Measurements from ENCODE around the gene HECW1. TPM values are rescaled to one million over a fixed set of nuclear protein-coding genes. Genes with fewer than 3 reads are reported as not detected.

HECW1 gene
- polyA plus RNA-seq (0.01 to 0.04 TPM in 2 of 3 replicates, not detected in the other), polyA minus RNA-seq (not detected in 3 replicates)
- not detected for polyA plus RNA-seq (2011; ENCODE audit: low read depth)
- polyA plus RNA-seq (2011; cell fraction: cytosol; rRNA removed): not detected in 2 replicates
- 0.03 and 0.04 TPM in 2 replicates for polyA plus RNA-seq (2011; cell fraction: nucleus; rRNA removed)
- polyA plus RNA-seq (2012; ENCODE audit: low replicate concordance): not detected in 2 replicates
- not detected for polyA minus RNA-seq (2011; cell fraction: cytosol; rRNA and poly(A)+ RNA removed)
- not detected in 2 replicates for polyA minus RNA-seq (2011; cell fraction: nucleus; rRNA and poly(A)+ RNA removed)

DNA sequence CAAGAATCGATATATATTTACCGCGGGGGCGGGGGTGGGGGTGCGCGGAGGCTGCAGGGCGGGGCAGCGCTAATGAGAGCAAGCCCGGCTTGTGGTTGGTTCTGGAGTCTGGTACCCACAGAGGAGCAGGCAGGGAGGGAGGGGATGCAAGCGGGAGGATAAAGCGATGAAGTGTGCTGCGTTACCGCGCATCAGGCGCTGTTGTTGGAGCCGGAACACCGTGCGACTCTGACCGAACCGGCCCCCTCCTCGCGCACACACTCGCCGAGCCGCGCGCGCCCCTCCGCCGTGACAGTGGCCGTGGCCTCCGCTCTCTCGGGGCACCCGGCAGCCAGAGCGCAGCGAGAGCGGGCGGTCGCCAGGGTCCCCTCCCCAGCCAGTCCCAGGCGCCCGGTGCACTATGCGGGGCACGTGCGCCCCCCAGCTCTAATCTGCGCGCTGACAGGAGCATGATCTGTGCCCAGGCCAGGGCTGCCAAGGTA, at the start of gene HECW1:
Gene HECW1 (plus strand): TSS at position 189 of the 482 bp plus-strand sequence. CDS start 131,259 bp downstream, outside the sequence.
- Histone ChIP-seq H3K4me1 (ENCODE audit: control insufficient read depth, extremely low read depth, insufficient read depth, low read length) (peaks cover 2% of the 10 kb centered on the region), H3K9ac (ENCODE audit: control insufficient read depth, extremely low read depth, insufficient read depth, low read length) (no peak within 1 kb of the TSS), H3K9me3 (ENCODE audit: control insufficient read depth, low read depth, low read length) (no peaks in the 10 kb centered on the region), H3K79me2 (ENCODE audit: control insufficient read depth, insufficient read depth, low read length) (no peaks in the 10 kb centered on the region), H4K20me1 (ENCODE audit: control insufficient read depth, extremely low read depth, insufficient read depth, low read length) (no peaks in the 10 kb centered on the region), H2AFZ (ENCODE audit: control insufficient read depth, low read length) (no peak within 1 kb of the TSS), H3K4me2 (ENCODE audit: control insufficient read depth, extremely low read depth, insufficient read depth, low read depth, low read length) (peak within 1 kb of the TSS; percentile 58), H3K4me3 (ENCODE audit: control insufficient read depth in 2 of 3, extremely low read depth in 1 of 3, insufficient read depth in 2 of 3, low read depth in 1 of 3, low read length in 3 of 3) (peak within 1 kb of the TSS in 1 of 3 experiments; percentile 36), H3K9me1 (ENCODE audit: control insufficient read depth, extremely low read depth, insufficient read depth, low read length) (no peaks in the 10 kb centered on the region), H3K27me3 (ENCODE audit: control insufficient read depth, extremely low read depth, insufficient read depth, low read length) (peaks cover 73% of the 10 kb centered on the region), H3K27ac (ENCODE audit: control insufficient read depth, insufficient read depth, low read length) (no peak within 1 kb of the TSS), H3K36me3 (ENCODE audit: control insufficient read depth in 2 of 2, extremely low read depth in 1 of 2, insufficient read depth in 2 of 2, low read length in 2 of 2) (no peaks in the 10 kb centered on the region)
- TF ChIP-seq, protein P1, sequence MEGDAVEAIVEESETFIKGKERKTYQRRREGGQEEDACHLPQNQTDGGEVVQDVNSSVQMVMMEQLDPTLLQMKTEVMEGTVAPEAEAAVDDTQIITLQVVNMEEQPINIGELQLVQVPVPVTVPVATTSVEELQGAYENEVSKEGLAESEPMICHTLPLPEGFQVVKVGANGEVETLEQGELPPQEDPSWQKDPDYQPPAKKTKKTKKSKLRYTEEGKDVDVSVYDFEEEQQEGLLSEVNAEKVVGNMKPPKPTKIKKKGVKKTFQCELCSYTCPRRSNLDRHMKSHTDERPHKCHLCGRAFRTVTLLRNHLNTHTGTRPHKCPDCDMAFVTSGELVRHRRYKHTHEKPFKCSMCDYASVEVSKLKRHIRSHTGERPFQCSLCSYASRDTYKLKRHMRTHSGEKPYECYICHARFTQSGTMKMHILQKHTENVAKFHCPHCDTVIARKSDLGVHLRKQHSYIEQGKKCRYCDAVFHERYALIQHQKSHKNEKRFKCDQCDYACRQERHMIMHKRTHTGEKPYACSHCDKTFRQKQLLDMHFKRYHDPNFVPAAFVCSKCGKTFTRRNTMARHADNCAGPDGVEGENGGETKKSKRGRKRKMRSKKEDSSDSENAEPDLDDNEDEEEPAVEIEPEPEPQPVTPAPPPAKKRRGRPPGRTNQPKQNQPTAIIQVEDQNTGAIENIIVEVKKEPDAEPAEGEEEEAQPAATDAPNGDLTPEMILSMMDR (optimal IDR thresholded peaks at IDR 0.05 in 1 of 3, IDR thresholded peaks at IDR 0.05 in 1 of 3, conservative IDR thresholded peaks at IDR 0.05 in 1 of 3; ENCODE audit: extremely low read depth in 1 of 3, insufficient read depth in 2 of 3, low read length in 3 of 3): no peak
- TF ChIP-seq EZH2 (IDR thresholded peaks at IDR 0.05; ENCODE audit: low read length): peak; percentile 52
- DNase-seq (ENCODE audit: low read depth, low spot score): no peak
- FAIRE-seq: no peak
- dilution Hi-C loops (cut with MboI; ENCODE audit: extremely low pct_ligation_motif_present, low sequenced_read_pairs): no loop called here

DNA sequence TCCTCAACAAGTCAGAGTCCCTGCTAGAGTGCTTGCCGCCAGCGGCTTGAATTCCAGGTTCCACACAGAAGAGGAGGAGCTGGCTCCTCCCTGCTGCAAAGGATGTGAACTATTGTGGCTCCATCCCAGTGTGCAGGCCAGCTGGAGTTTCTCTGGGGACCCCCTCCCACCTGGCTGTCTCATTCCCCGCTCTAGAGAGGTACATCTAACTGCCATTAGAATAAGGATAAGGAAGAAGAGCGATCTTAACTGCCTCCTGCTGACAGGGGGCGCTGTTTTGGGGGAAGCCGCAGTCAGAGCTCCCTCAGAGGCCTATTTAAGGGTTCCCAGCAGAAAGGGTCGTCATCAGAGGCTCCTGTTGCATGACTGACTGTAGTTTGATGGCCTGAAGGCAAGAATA, 40.8 kb upstream of the HECW1 start:
- Histone ChIP-seq H3K4me1 (ENCODE audit: control insufficient read depth, extremely low read depth, insufficient read depth, low read length) (no peaks in the 10 kb centered on the region), H3K4me2 (ENCODE audit: control insufficient read depth, extremely low read depth, insufficient read depth, low read depth, low read length) (no peak overlapping the region), H3K9me3 (ENCODE audit: control insufficient read depth, low read depth, low read length) (no peaks in the 10 kb centered on the region), H3K36me3 (ENCODE audit: control insufficient read depth in 2 of 2, extremely low read depth in 1 of 2, insufficient read depth in 2 of 2, low read length in 2 of 2) (no peaks in the 10 kb centered on the region), H3K4me3 (ENCODE audit: control insufficient read depth in 2 of 3, extremely low read depth in 1 of 3, insufficient read depth in 2 of 3, low read depth in 1 of 3, low read length in 3 of 3) (no peak overlapping the region), H3K79me2 (ENCODE audit: control insufficient read depth, insufficient read depth, low read length) (no peaks in the 10 kb centered on the region), H2AFZ (ENCODE audit: control insufficient read depth, low read length) (no peak overlapping the region), H4K20me1 (ENCODE audit: control insufficient read depth, extremely low read depth, insufficient read depth, low read length) (no peaks in the 10 kb centered on the region), H3K9ac (ENCODE audit: control insufficient read depth, extremely low read depth, insufficient read depth, low read length) (no peak overlapping the region), H3K9me1 (ENCODE audit: control insufficient read depth, extremely low read depth, insufficient read depth, low read length) (no peaks in the 10 kb centered on the region), H3K27me3 (ENCODE audit: control insufficient read depth, extremely low read depth, insufficient read depth, low read length) (peaks cover 3% of the 10 kb centered on the region), H3K27ac (ENCODE audit: control insufficient read depth, insufficient read depth, low read length) (no peak overlapping the region)
- TF ChIP-seq EZH2 (IDR thresholded peaks at IDR 0.05; ENCODE audit: low read length): no peak
- TF ChIP-seq, protein P1 (optimal IDR thresholded peaks at IDR 0.05 in 1 of 3, IDR thresholded peaks at IDR 0.05 in 1 of 3, conservative IDR thresholded peaks at IDR 0.05 in 1 of 3; ENCODE audit: extremely low read depth in 1 of 3, insufficient read depth in 2 of 3, low read length in 3 of 3): peak; percentile 48 to 74 (median 50)
- FAIRE-seq (no peak), DNase-seq (ENCODE audit: low read depth, low spot score) (no peak)
- dilution Hi-C loops (cut with MboI; ENCODE audit: extremely low pct_ligation_motif_present, low sequenced_read_pairs): no loop called here

Measured in keratinocyte (primary cell).